Liver (tissue), 9 donors: ENCODE measurements around the gene LCE1F. TPM values are rescaled to one million over a fixed set of nuclear protein-coding genes. Genes with fewer than 3 reads are reported as not detected.

Experiments used
- DNase-seq: peaks from one replicate; pipeline ENCODE4 v3.0.0-alpha.2; 2017; ENCODE audit warnings: low spot score
- H3K27ac ChIP-seq, 2 donors: one replicate each; pipeline ENCODE4 v1.7.0; 2013; ENCODE audit warnings: inconsistent platforms in 2 of 2, low read length in 2 of 2, control low read depth in 1 of 2, low read depth in 1 of 2, mild to moderate bottlenecking in 1 of 2
- H3K27me3 ChIP-seq, 4 donors: one replicate each; pipeline versions ENCODE4 v1.6.1 to v1.7.0; 2013; ENCODE audit warnings: low read length in 3 of 4, inconsistent platforms in 1 of 4, mild to moderate bottlenecking in 1 of 4, moderate library complexity in 1 of 4; ENCODE audit not compliant: control insufficient read depth in 4 of 4, insufficient read depth in 4 of 4
- H3K36me3 ChIP-seq, 4 donors: one replicate each; pipeline versions ENCODE4 v1.6.1 to v1.7.0; 2013; ENCODE audit warnings: low read length in 3 of 4, mild to moderate bottlenecking in 3 of 4, low read depth in 1 of 4, moderate library complexity in 1 of 4; ENCODE audit not compliant: control insufficient read depth in 4 of 4, insufficient read depth in 3 of 4
- H3K4me1 ChIP-seq, 4 donors: one replicate each; pipeline versions ENCODE4 v1.6.1 to v1.7.0; 2013; ENCODE audit warnings: low read length in 3 of 4, mild to moderate bottlenecking in 3 of 4, moderate library complexity in 1 of 4; ENCODE audit not compliant: control insufficient read depth in 4 of 4, insufficient read depth in 4 of 4
- H3K4me3 ChIP-seq, 3 donors: one replicate each; pipeline versions ENCODE4 v1.6.1 to v1.7.0; 2013; ENCODE audit warnings: low read length in 3 of 3, control low read depth in 1 of 3, low read depth in 1 of 3, mild to moderate bottlenecking in 1 of 3
- H3K9ac ChIP-seq, 2 donors: one replicate each; pipeline ENCODE4 v1.7.0; 2013; ENCODE audit warnings: low read length in 2 of 2, mild to moderate bottlenecking in 2 of 2, moderate library complexity in 2 of 2, control low read depth in 1 of 2, low read depth in 1 of 2
- H3K9me3 ChIP-seq, 4 donors: one replicate each; pipeline versions ENCODE4 v1.6.1 to v1.7.0; 2013; ENCODE audit warnings: low read length in 3 of 4; ENCODE audit not compliant: control insufficient read depth in 4 of 4
- ATF3 ChIP-seq: IDR thresholded peaks from 2 replicates; pipeline ENCODE4 v1.6.1; 2016; ENCODE audit warnings: antibody characterized with exemption
- CTCF ChIP-seq: fragments of 150-350 bp; IDR thresholded peaks from 2 replicates; pipeline ENCODE4 v1.5.1; 2017; ENCODE audit warnings: improper control_type of control experiment, low read depth, low read length; ENCODE audit not compliant: missing input control
- EGR1 ChIP-seq, 2 donors: IDR thresholded peaks; 2 replicates each; pipeline ENCODE4 v1.6.1; 2016 to 2018; ENCODE audit warnings: antibody characterized with exemption in 2 of 2, low read depth in 2 of 2
- FOXA1 ChIP-seq: IDR thresholded peaks from 2 replicates; pipeline ENCODE4 v1.6.1; 2016; ENCODE audit warnings: antibody characterized with exemption
- FOXA2 ChIP-seq: IDR thresholded peaks from 2 replicates; pipeline ENCODE4 v1.6.1; 2016; ENCODE audit warnings: antibody characterized with exemption
- GABPA ChIP-seq, 2 donors: IDR thresholded peaks in 1 of 2; conservative IDR thresholded peaks in 1 of 2; 2 replicates each; pipeline ENCODE4 v1.6.1; 2016; ENCODE audit warnings: antibody characterized with exemption in 2 of 2, mild to moderate bottlenecking in 1 of 2, moderate library complexity in 1 of 2
- HNF4A ChIP-seq, 2 donors: conservative IDR thresholded peaks; 2 replicates each; pipeline ENCODE4 v1.6.1; 2016; ENCODE audit warnings: antibody characterized with exemption in 2 of 2, mild to moderate bottlenecking in 2 of 2
- HNF4G ChIP-seq: IDR thresholded peaks from 2 replicates; pipeline ENCODE4 v1.6.1; 2016; ENCODE audit warnings: antibody characterized with exemption
- MAX ChIP-seq: IDR thresholded peaks from 2 replicates; pipeline ENCODE4 v1.6.1; 2016; ENCODE audit warnings: antibody characterized with exemption
- RAD21 ChIP-seq, 2 donors: IDR thresholded peaks; 2 replicates each; pipeline ENCODE4 v1.6.1; 2016; ENCODE audit warnings: antibody characterized with exemption in 2 of 2, mild to moderate bottlenecking in 2 of 2
- RXRA ChIP-seq, 2 donors: IDR thresholded peaks; 2 replicates each; pipeline ENCODE4 v1.6.1; 2017 to 2018; ENCODE audit warnings: antibody characterized with exemption in 2 of 2, mild to moderate bottlenecking in 1 of 2
- SP1 ChIP-seq: IDR thresholded peaks from 2 replicates; pipeline ENCODE4 v1.6.1; 2018; ENCODE audit warnings: antibody characterized with exemption, mild to moderate bottlenecking
- TAF1 ChIP-seq: conservative IDR thresholded peaks from 2 replicates; pipeline ENCODE4 v1.6.1; 2016; ENCODE audit warnings: antibody characterized with exemption, mild to moderate bottlenecking
- YY1 ChIP-seq: IDR thresholded peaks from 2 replicates; pipeline ENCODE4 v1.6.1; 2016; ENCODE audit warnings: antibody characterized with exemption, mild to moderate bottlenecking
- ZBTB33 ChIP-seq: IDR thresholded peaks from 2 replicates; pipeline ENCODE4 v1.6.1; 2016; ENCODE audit warnings: antibody characterized with exemption
- WGBS: extraction: QIAGEN DNeasy Blood & Tissue Kit; methylation state at CpG from one replicate; pipeline ENCODE4 v1.1.7; 2013; 5-methylcytosine and 5-hydroxymethylcytosine counted together
- polyA plus RNA-seq, 2 donors: library from polyadenylated mRNA; stranded (reverse) in 1 of 2; unstranded in 1 of 2; fragments of 200-250 nt in 1 of 2; fragments of >200 nt in 1 of 2; fragmentation: Nextera tagmentation in 1 of 2; extraction: Ambion mirVana in 1 of 2; gene quantifications; one replicate each; pipeline versions ENCODE4 v1.2.1 to v1.2.3, GENCODE V29; 2013 to 2015
- total RNA-seq, 2 donors: library from RNA; depleted of rRNA; stranded (reverse); fragments of >200 nt; gene quantifications; one replicate each; pipeline ENCODE4 v1.2.3, GENCODE V29; 2014
- donor health status: healthy.
- donor health status: healthy.
- donor health status: healthy.
- donor health status: healthy.
- donor health status: healthy.

The LCE1F gene
- total and polyA plus RNA-seq, 4 donors, result not detected

- no peaks in the 10 kb centered on the region for H3K4me1 ChIP-seq
- no peak for DNase-seq
- H3K36me3 ChIP-seq, result no peaks in the 10 kb centered on the region
- H3K27ac ChIP-seq, result no peak within 1 kb of the TSS
- no peak within 1 kb of the TSS for H3K9ac ChIP-seq
- 28% methylated on average over 2 of the region's 2 CpGs for WGBS
- TF ChIP-seq FOXA1 (no peak), HNF4G (no peak), MAX (no peak), CTCF (no peak), TAF1 (no peak), GABPA (IDR thresholded peaks at IDR 0.05 in 1 of 2, conservative IDR thresholded peaks at IDR 0.05 in 1 of 2) (no peak), FOXA2 (no peak), SP1 (no peak), ZBTB33 (no peak), ATF3 (no peak), HNF4A (conservative IDR thresholded peaks at IDR 0.05) (no peak), RAD21 (IDR thresholded peaks at IDR 0.05) (no peak), RXRA (IDR thresholded peaks at IDR 0.05) (no peak)
- no peak within 1 kb of the TSS for H3K4me3 ChIP-seq
- no peaks in the 10 kb centered on the region for H3K9me3 ChIP-seq
- peaks cover 0 to 8% (median 3%) of the 10 kb centered on the region in 4 donors for H3K27me3 ChIP-seq
These were observed 11.1 kb downstream of the LCE1F start, which contains the start of gene LCE1E for GRCh38 chr1:152786077-152786476. TSS of gene LCE1E (plus strand) at chr1:152786257. CDS start at chr1:152787300, 1,043 bp downstream.

- 59% methylated on average over 4 of the region's 4 CpGs for WGBS
- no peak for DNase-seq
These were observed 20.7 kb downstream of the LCE1F start for GRCh38 chr1:152795686-152796085.

More at GRCh38 chr1:152795686-152796085, 20.7 kb downstream of the LCE1F start:
- no peak for TF ChIP-seq FOXA2
- no peak for TF ChIP-seq YY1
- TF ChIP-seq GABPA (IDR thresholded peaks at IDR 0.05 in 1 of 2, conservative IDR thresholded peaks at IDR 0.05 in 1 of 2), result no peak
- no peak for TF ChIP-seq RXRA (IDR thresholded peaks at IDR 0.05)
- no peak for TF ChIP-seq ATF3
- no peak for TF ChIP-seq EGR1 (IDR thresholded peaks at IDR 0.05; ENCODE audit: low read depth in 2 of 2)
- no peak for TF ChIP-seq MAX
- Histone ChIP-seq H3K27ac (no peak overlapping the region), H3K4me1 (no peaks in the 10 kb centered on the region), H3K36me3 (no peaks in the 10 kb centered on the region), H3K9me3 (no peaks in the 10 kb centered on the region), H3K4me3 (no peak overlapping the region), H3K27me3 (peaks cover 0 to 3% (median 0%) of the 10 kb centered on the region in 4 donors), H3K9ac (no peak overlapping the region)
